ENCODE data around the gene ABCB10.
"Not testable (repeated sequence)": the region's sequence is repeated elsewhere in the genome, so short reads cannot be mapped to it uniquely, and the experiment has no call there.

ABCB10 gene

DNA sequence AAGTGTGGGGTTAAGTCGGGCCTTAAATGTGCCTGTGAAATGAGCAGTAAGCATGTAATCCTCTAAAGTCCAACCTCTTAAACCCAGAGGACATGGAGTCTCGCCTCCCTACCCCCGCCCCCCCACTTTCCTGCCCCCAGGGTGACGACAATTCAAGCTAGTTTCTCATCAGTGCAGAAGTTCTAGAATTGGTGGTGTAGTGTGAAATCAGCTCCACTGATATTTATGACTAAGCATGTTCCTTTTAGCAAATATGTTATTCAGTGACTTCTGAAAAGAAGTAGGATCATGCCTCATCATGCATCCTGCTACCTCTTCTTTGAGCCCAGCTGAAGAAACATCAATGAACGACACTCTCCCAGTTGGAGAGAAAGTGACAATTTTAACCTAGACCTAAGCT is 2.6 kb upstream of the ABCB10 start:
- TF ChIP-seq, protein P1, sequence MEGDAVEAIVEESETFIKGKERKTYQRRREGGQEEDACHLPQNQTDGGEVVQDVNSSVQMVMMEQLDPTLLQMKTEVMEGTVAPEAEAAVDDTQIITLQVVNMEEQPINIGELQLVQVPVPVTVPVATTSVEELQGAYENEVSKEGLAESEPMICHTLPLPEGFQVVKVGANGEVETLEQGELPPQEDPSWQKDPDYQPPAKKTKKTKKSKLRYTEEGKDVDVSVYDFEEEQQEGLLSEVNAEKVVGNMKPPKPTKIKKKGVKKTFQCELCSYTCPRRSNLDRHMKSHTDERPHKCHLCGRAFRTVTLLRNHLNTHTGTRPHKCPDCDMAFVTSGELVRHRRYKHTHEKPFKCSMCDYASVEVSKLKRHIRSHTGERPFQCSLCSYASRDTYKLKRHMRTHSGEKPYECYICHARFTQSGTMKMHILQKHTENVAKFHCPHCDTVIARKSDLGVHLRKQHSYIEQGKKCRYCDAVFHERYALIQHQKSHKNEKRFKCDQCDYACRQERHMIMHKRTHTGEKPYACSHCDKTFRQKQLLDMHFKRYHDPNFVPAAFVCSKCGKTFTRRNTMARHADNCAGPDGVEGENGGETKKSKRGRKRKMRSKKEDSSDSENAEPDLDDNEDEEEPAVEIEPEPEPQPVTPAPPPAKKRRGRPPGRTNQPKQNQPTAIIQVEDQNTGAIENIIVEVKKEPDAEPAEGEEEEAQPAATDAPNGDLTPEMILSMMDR (IDR thresholded peaks at IDR 0.05; ENCODE audit: extremely low read depth, insufficient read depth, missing control alignments), result no peak
- no peak for DNase-seq (ENCODE audit: low spot score)
- in situ Hi-C loops (cut with MboI; ENCODE audit: low pct_unique_long_range_greater_than_20kb, low sequenced_read_pairs, unreplicated experiment), result no loop called here

GRCh38 chr1:229560124-229560523 is 1.6 kb upstream of the ABCB10 start:
- not testable (repeated sequence) for DNase-seq (ENCODE audit: low spot score)

DNA sequence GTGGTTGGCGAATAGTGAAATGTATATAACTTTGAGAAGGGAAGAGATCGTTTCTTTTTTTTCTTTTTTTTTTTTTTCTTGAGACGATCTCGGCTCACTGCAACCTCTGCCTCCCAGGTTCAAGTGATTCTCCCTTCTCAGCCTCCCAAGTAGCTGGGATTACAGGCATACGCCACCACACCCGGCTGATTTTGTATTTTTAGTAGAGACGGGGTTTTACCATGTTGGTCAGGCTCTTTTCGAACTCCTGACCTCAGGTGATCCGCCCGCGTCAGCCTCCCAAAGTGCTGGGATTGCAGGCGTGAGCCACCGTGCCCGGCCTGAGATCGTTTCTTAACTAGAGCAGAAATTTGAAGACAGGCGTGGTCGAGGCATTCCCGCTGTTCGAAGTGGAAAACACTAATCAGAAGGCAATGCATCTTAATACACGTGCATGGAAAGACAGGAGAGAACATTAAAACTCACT is 862 bp upstream of the ABCB10 start:
- DNase-seq (ENCODE audit: low spot score); in situ Hi-C loops (cut with MboI; ENCODE audit: low pct_unique_long_range_greater_than_20kb, low sequenced_read_pairs, unreplicated experiment): not testable (repeated sequence)

More at GRCh38 chr1:229560124-229560523, 1.6 kb upstream of the ABCB10 start:
- in situ Hi-C loops (cut with MboI; ENCODE audit: low pct_unique_long_range_greater_than_20kb, low sequenced_read_pairs, unreplicated experiment), result not testable (repeated sequence)

DNA sequence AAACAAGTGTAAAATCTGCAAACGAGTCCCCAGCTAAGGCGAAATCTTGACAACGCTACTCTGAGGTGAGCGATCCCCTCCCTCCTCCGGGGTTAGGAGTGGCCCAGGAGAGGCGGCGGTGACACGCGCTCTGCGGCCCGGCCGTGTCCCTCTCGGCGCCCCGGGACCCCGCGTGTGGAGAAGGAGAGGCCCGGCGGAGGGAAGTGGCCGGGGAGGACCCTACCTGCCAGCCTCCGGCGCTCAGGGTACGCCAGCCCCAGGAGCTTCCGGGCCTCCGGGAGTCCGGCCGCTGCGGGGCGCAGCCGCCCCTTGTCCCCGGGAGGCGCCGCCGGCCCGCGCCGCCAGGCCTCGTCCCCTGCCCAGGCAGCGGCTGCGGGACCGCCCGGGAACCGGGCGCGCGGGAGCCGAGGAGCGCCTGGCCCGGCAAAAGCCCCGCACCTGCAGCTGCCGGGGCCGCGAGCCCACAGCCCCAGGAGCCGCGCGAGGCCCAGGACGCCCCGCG is 543 bp downstream of the ABCB10 start:
- TF ChIP-seq, protein P1 (IDR thresholded peaks at IDR 0.05; ENCODE audit: extremely low read depth, insufficient read depth, missing control alignments), result peak; percentile 50
- DNase-seq (ENCODE audit: low spot score), result peak; percentile 78
- in situ Hi-C loops (cut with MboI; ENCODE audit: low pct_unique_long_range_greater_than_20kb, low sequenced_read_pairs, unreplicated experiment), result no loop called here

GRCh38 chr1:229557200-229557850 is 1.2 kb downstream of the ABCB10 start:
- peak; percentile 69 for DNase-seq (ENCODE audit: low spot score)
- TF ChIP-seq, protein P1 (IDR thresholded peaks at IDR 0.05; ENCODE audit: extremely low read depth, insufficient read depth, missing control alignments), result no peak
- in situ Hi-C loops (cut with MboI; ENCODE audit: low pct_unique_long_range_greater_than_20kb, low sequenced_read_pairs, unreplicated experiment), result no loop called here

GRCh38 chr1:229554886-229555621 is 3.5 kb downstream of the ABCB10 start:
- in situ Hi-C loops (cut with MboI; ENCODE audit: low pct_unique_long_range_greater_than_20kb, low sequenced_read_pairs, unreplicated experiment), result no loop called here
- DNase-seq (ENCODE audit: low spot score), result no peak

GRCh38 chr1:229553621-229554130 is 4.8 kb downstream of the ABCB10 start:
- TF ChIP-seq, protein P1 (IDR thresholded peaks at IDR 0.05; ENCODE audit: extremely low read depth, insufficient read depth, missing control alignments), result no peak
- in situ Hi-C loops (cut with MboI; ENCODE audit: low pct_unique_long_range_greater_than_20kb, low sequenced_read_pairs, unreplicated experiment), result no loop called here
- DNase-seq (ENCODE audit: low spot score), result no peak

More at GRCh38 chr1:229554886-229555621, 3.5 kb downstream of the ABCB10 start:
- TF ChIP-seq, protein P1 (IDR thresholded peaks at IDR 0.05; ENCODE audit: extremely low read depth, insufficient read depth, missing control alignments), result no peak

All from GM13977 (cell line).